ENCODE results near the gene PTPRN2. TPM values are rescaled to one million over a fixed set of nuclear protein-coding genes. Genes with fewer than 3 reads are reported as not detected.

Gene PTPRN2
- total and polyA plus RNA-seq, 2 donors (not counting 1 experiment from before 2014, with no cell fraction given): 0.54 to 1.2 TPM

DNA sequence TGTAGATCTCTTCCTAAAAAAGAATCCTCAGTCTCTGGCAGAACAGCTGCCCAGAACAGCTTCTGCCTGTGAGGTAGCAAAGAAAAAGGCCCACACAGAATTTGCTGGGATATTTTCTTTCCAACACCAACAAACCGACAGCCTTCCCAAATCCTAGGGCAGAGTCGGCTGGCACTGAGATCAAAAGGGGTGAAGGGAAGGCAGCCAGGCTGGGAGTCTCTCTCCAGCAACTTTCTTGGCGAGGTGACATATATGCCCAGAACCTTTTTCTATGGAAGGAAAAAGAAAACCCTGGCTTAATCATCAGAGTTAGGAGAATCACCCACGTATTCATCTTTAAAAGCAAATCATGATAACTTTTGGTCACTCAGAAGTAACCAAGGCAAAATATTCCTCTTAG, 971.2 kb downstream of the PTPRN2 start:
- no peak overlapping the region for H3K9ac ChIP-seq (ENCODE audit: insufficient read depth, low read length)
- TF ChIP-seq CTCF (conservative IDR thresholded peaks at IDR 0.05 in 1 of 2, IDR thresholded peaks at IDR 0.05 in 1 of 2; ENCODE audit: low read depth in 1 of 2, low read length in 2 of 2) (no peak), EZH2 (IDR thresholded peaks at IDR 0.05; ENCODE audit: low read length, missing control alignments) (no peak)
- DNase-seq (ENCODE audit: low read depth in 2 of 2): peak in 1 of 2 donors; percentile 54
- no peaks in the 10 kb centered on the region for H3K36me3 ChIP-seq (ENCODE audit: control insufficient read depth, insufficient read depth, low read length)
- no peaks in the 10 kb centered on the region for H3K9me3 ChIP-seq (ENCODE audit: control insufficient read depth, insufficient read depth, low read depth, low read length)
- no peaks in the 10 kb centered on the region for H4K20me1 ChIP-seq (ENCODE audit: control insufficient read depth, extremely low read depth, insufficient read depth, low read length)
- H2AFZ ChIP-seq (ENCODE audit: low read length): no peak overlapping the region
- no peaks in the 10 kb centered on the region for H3K27me3 ChIP-seq (ENCODE audit: control insufficient read depth, insufficient read depth, low read length)
- H3K79me2 ChIP-seq (ENCODE audit: control insufficient read depth, insufficient read depth, low read length): no peaks in the 10 kb centered on the region
- no peak overlapping the region for H3K4me2 ChIP-seq (ENCODE audit: extremely low read depth, insufficient read depth, low read length)
- H3K4me1 ChIP-seq (ENCODE audit: control insufficient read depth, extremely low read depth, insufficient read depth, low read length): no peaks in the 10 kb centered on the region
- no peak overlapping the region for H3K4me3 ChIP-seq (replicated peaks in 1 of 4; ENCODE audit: control extremely low read depth in 1 of 4, insufficient read depth in 1 of 4, low read depth in 3 of 4, low read length in 4 of 4)
- H3K27ac ChIP-seq (ENCODE audit: insufficient read depth, low read length): peak overlapping the region; percentile 57

DNA sequence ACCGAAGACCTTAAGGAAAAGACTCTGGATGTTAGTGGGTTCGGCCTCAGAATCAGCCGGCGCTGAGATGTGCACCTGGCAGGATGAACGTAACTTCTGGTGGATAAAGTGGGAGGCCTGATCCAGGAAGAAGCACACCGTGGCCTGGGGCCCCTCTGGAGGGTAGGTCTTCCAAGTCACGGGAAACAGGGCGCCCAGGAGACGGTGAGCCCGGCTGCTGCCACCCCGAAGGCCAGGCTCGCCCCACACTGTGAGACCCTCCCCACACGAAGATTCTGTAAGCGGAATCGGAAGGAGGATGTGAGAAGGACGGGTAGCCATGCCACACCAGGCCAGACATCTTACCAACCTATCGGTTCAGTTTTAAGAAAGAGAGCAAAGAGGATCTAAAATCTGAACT, 971.8 kb downstream of the PTPRN2 start:
- H3K4me1 ChIP-seq (ENCODE audit: control insufficient read depth, extremely low read depth, insufficient read depth, low read length): no peaks in the 10 kb centered on the region
- no peak for DNase-seq (ENCODE audit: low read depth in 2 of 2)
- H4K20me1 ChIP-seq (ENCODE audit: control insufficient read depth, extremely low read depth, insufficient read depth, low read length): no peaks in the 10 kb centered on the region
- H3K9ac ChIP-seq (ENCODE audit: insufficient read depth, low read length): no peak overlapping the region
- no peak for TF ChIP-seq EZH2 (IDR thresholded peaks at IDR 0.05; ENCODE audit: low read length, missing control alignments)
- no peak for TF ChIP-seq CTCF (conservative IDR thresholded peaks at IDR 0.05 in 1 of 2, IDR thresholded peaks at IDR 0.05 in 1 of 2; ENCODE audit: low read depth in 1 of 2, low read length in 2 of 2)
- H3K9me3 ChIP-seq (ENCODE audit: control insufficient read depth, insufficient read depth, low read depth, low read length): no peaks in the 10 kb centered on the region
- peak overlapping the region; percentile 57 for H3K27ac ChIP-seq (ENCODE audit: insufficient read depth, low read length)
- H2AFZ ChIP-seq (ENCODE audit: low read length): no peak overlapping the region
- no peak overlapping the region for H3K4me3 ChIP-seq (replicated peaks in 1 of 4; ENCODE audit: control extremely low read depth in 1 of 4, insufficient read depth in 1 of 4, low read depth in 3 of 4, low read length in 4 of 4)
- H3K27me3 ChIP-seq (ENCODE audit: control insufficient read depth, insufficient read depth, low read length): no peaks in the 10 kb centered on the region
- H3K79me2 ChIP-seq (ENCODE audit: control insufficient read depth, insufficient read depth, low read length): no peaks in the 10 kb centered on the region
- H3K36me3 ChIP-seq (ENCODE audit: control insufficient read depth, insufficient read depth, low read length): no peaks in the 10 kb centered on the region
- peak overlapping the region; percentile 25 for H3K4me2 ChIP-seq (ENCODE audit: extremely low read depth, insufficient read depth, low read length)

GRCh38 chr7:157615101-157615817, 972.4 kb downstream of the PTPRN2 start:
- H3K79me2 ChIP-seq (ENCODE audit: control insufficient read depth, insufficient read depth, low read length): no peaks in the 10 kb centered on the region
- H3K4me1 ChIP-seq (ENCODE audit: control insufficient read depth, extremely low read depth, insufficient read depth, low read length): no peaks in the 10 kb centered on the region
- no peak overlapping the region for H2AFZ ChIP-seq (ENCODE audit: low read length)
- no peaks in the 10 kb centered on the region for H3K27me3 ChIP-seq (ENCODE audit: control insufficient read depth, insufficient read depth, low read length)
- H3K4me3 ChIP-seq (replicated peaks in 1 of 4; ENCODE audit: control extremely low read depth in 1 of 4, insufficient read depth in 1 of 4, low read depth in 3 of 4, low read length in 4 of 4): no peak overlapping the region
- H3K27ac ChIP-seq (ENCODE audit: insufficient read depth, low read length): peak overlapping the region; percentile 43
- no peaks in the 10 kb centered on the region for H3K9me3 ChIP-seq (ENCODE audit: control insufficient read depth, insufficient read depth, low read depth, low read length)
- H3K9ac ChIP-seq (ENCODE audit: insufficient read depth, low read length): peak overlapping the region; percentile 7
- no peaks in the 10 kb centered on the region for H3K36me3 ChIP-seq (ENCODE audit: control insufficient read depth, insufficient read depth, low read length)
- TF ChIP-seq EZH2 (IDR thresholded peaks at IDR 0.05; ENCODE audit: low read length, missing control alignments): no peak
- H3K4me2 ChIP-seq (ENCODE audit: extremely low read depth, insufficient read depth, low read length): peak overlapping the region; percentile 59
- DNase-seq (ENCODE audit: low read depth in 2 of 2): peak; percentile 52 to 84
- no peaks in the 10 kb centered on the region for H4K20me1 ChIP-seq (ENCODE audit: control insufficient read depth, extremely low read depth, insufficient read depth, low read length)

Measured in fibroblast of lung (primary cell).